GM18861 (cell line): Measurements from ENCODE around the gene ABCC3.

Experiments
- ATAC-seq: cut with Tn5 transposase; IDR thresholded peaks from one replicate; pipeline ENCODE4 v1.9.1; 2021; ENCODE audit not compliant: unreplicated experiment

Gene ABCC3

DNA sequence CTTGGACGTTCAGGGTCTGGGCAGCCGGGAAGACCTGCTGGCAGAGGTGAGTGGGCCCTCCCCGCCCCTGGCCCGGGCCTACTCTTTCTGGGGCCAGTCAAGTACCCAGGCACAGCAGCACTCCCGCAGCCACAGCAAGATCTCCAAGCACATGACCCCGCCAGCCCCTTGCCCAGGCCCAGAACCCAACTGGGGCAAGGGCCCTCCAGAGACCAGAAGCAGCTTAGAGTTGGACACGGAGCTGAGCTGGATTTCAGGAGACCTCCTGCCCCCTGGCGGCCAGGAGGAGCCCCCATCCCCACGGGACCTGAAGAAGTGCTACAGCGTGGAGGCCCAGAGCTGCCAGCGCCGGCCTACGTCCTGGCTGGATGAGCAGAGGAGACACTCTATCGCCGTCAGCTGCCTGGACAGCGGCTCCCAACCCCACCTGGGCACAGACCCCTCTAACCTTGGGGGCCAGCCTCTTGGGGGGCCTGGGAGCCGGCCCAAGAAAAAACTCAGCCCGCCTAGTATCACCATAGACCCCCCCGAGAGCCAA lies 8.6 kb upstream of the ABCC3 start:
- no peak for ATAC-seq

DNA sequence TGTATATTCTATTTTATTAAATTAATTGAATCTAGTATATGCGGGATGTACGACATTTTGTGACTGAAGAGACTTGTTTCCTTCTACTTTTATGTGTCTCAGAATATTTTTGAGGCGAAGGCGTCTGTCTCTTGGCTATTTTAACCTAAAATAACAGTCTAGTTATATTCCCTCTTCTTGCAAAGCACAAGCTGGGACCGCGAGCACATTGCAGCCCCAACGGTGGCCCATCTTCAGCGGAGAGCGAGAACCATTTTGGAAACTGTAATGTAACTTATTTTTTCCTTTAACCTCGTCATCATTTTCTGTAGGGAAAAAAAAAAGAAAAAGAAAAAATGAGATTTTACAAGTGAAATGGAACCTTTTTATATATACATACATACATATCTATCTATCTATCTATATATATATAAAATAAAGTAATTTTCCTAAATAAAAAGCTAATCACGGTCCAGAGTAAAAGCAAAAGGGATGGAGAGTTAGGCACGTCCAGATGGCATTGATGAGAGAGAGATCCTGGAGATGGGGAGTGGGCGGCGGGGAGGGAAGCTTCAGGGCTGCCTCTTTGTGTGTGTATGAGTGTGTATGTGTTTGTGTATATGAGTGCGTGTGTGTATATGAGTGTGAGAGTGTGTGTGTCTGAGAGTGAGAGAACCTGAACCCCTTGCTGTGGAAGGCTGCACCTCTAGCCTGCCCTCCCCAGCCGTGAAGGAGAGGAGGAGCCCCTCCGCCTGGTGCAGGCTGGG lies 7.5 kb upstream of the ABCC3 start:
- no peak for ATAC-seq

DNA sequence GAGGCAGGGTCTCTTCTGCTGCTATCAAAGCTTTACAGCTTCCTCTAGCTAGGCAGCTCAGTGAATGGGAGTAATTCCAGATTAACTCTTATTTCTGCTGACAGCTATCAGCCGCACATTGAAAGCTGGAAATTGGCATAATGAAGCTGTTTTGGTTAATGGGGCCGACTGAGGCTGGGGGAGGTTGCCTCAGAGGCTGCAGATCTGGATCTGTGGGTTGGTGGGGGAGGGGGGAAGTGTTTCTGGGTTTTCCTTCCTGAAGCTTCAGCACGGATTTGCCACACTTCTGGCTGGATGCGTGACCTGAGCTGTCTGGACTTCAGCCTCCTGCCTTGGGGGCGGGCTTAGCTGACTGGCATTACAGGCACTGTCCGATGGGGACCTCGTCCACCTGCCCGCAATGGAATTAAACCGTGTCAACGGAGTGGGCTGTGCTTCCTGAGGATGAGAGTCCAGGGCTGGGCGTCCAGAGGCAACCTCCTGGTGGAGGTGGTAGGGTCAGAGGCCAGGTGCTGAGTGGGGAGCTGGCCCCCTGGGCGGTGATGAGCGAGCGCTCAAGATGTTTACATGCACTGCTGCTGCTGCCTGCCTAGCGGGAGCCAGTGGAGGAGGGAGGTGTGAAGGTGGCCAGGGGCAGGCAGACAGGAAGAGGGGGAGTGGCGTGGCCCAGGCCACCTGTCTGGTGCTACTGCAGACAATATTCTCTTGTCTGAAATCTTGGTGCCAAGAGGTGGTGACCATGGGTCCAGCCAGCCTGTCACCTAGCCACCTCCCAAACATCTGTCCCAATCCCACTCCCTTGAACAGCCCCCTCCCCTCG lies 6.7 kb upstream of the ABCC3 start:
- no peak for ATAC-seq

DNA sequence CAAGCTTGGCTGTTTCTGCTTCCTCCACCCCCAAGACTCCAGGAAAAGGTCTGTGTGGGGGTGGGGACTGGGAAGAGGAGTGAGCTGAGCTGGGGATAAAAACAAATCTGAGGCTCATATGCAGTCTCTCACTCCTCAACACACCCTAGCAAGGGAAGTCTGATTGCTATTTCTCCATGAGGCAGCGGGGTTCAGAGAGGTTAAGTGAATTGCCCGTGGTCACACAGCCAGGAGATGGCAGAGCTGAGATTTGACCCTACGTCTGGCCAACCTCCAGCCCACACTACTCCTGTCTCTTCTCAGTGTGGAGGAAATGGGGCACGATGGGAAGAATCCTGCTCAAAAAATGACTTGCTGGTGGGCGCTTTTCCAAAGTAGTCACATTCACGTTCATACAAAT lies 4.8 kb upstream of the ABCC3 start:
- no peak for ATAC-seq

DNA sequence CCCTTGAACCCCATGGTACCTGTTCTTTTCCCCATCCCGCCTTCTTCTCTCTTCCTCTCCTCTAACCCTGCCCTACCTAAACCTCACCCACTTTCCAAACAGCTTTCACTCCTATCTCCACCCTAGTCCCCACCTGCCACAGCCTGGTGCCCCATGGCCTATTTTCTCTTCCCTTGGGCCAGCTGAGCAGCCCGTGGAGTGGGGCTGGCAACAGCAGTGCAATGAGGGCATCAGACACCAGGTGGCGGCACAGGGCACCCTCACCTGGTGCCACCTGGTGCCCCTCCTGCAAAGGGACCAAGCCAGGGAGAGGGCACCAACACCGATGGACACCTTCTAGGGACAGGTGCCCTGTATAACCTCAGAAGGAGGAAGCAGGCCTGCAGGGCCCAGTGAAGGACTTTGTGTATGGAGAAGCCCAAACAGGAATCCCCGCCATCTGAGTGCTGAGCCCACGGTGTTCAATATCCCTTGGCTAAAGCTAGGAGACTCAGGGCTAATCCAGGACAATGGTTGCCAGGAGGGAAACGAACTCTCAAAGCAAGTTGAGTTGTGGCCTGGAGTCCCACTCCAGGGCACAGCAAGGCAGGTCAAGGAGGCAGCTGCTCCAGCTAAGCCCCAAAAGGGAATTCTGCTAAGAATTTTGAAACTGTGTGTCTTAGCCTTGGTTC lies 4.0 kb upstream of the ABCC3 start:
- ATAC-seq: no peak

DNA sequence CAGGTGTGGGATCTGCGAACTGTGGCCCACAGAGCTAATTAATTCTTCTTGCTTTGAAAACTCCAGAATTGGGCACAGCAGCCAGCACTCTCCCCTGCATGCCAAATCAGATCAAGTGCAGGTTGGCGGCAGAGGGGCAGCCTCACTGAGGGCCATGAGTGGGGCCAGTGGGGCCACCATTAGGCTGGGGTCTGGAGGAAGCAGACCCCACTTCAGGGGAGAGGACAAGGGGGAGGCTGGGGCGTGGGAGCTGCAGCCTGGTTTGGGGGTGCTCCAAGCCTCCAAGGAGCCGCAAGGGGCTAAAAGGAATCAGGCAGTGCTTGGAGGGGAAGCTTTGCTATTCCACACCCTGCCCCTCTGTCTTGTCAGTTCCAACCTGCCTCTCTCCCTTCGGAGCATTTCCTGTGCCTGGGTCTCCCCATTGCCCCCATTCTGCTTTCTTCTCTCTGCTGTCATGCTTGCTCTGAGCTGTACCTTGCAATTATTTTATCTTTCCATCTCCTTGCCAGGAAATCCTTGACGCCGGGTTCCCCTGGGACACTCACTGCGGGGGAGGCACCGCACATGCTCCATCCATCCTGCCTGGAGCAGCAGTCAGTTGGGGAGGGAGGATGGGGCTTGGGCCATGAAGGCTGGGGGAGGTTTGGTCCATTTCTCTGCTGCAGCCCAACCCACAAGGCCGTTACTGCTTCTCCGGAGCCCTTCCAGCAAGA lies 3.3 kb upstream of the ABCC3 start:
- no peak for ATAC-seq

DNA sequence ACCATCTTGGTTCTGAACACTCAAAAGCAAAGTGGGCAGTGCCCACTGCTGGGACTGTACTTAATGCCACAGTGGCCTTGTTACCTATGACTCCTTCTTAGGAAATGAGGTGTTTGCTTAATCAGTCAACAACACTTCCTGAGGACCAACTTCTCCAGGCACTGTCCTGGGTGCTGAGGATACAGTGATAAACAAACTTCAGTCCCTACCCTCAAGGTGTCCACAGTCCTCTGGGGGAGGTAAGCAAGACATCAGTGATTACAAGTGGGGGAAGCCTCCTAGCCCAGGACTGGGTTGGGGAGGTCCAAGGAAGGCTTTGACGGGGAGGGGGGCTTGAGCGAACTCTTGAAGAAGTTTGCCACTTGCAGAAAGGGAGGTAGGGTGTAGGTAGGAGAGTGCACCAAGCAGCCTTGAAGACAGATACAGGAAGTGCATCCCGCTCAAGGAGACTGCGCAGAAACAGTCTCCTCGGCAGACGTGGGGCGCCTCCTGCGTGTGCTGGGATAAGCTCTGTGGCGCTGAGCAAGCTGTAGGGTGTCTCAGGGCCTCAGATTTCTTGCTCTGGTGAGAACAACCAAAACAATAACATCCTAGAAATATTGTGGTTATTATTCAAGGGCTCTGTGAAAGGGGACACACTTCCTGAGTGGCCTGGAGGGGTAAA lies 2.6 kb upstream of the ABCC3 start:
- ATAC-seq: no peak

DNA sequence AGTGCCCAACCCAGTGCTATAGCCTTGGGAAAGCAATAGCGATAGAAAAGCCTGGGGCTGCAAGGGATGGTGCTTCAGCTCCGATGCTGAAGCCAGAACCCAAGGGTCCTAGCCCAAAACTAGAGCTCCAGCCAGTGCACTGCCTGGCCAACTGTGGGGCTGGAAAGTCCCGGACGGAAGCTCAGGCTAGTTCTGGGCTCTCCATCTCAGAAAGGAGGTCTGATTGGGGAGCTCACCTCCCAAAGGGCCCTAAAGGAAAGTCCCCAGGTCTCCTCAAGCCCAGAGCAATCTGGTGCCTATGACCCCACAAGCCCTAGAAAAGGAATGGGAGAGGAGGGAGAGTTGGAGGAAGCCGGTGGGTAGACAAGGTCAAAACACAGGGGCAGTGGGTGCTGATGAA lies 2.0 kb upstream of the ABCC3 start:
- no peak for ATAC-seq

DNA sequence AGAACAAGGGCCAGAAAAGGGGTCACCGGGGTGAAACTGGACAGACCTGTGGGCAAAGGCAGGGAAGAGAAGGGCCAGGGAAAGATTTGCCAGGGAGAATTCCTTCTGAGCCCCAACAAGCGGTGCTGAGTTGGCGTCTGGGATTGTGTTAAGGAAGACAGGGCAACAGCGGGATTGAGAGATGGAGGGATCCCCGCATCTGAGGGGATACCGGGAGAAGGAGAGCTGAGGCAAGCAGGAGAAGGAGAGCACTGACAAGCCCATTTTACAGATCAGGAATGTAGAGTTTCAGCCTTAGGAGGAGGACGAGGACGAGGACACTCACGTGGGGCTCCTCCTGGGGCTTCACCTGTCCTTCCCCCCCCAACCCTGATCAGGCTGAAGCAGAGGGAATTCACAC lies 998 bp upstream of the ABCC3 start:
- ATAC-seq: no peak

DNA sequence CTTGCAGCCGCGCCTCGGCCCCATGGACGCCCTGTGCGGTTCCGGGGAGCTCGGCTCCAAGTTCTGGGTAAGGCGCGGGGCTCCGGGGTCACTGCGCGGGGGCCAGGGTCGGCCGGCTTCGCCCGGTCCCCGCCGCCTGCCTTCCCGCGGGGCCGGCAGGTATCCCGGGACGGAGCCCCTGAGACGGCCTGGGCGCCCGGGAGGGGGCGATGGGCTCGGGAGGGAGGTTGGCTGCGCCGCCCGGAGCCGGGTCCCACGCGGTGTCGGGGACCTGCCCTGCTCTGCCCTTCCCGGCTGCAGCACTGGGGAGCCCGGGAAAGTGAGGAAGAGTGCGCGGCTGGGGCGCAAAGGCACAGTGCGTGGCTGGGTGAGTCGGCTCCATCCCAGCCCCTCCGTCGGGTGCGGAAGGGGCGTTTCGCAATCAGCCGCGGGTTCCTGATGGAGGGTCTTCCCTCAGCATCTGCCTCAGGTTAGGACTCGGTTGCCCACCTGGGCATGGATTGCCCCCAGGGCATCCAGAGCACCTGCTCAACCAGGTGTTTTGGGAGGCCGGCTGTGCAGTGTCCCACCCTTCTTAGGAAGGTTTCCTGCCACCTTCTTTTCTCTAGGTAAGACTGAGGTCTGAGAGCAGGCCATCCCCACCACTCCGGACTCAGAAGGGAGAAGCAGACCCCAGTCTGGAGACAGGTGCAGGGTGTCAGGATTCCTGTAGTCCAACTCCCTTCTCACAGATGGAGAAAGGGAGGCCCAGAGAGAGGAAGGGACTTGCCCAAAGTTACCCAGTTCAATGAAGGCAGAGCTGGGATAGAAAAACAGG lies 442 bp downstream of the ABCC3 start:
- no peak for ATAC-seq

DNA sequence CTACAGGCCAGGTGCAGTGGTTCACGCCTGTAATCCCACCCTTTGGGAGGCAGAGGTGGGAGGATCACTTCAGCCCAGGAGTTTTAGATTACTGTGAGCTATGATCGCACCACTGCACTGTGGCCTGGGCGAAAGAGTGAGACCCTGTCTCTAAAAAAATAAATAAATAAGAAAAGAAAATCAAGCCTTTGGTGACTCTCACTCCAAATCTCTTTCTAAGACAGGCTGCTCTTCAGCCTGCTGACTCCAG lies 976 bp downstream of the ABCC3 start:
- ATAC-seq: no peak

DNA sequence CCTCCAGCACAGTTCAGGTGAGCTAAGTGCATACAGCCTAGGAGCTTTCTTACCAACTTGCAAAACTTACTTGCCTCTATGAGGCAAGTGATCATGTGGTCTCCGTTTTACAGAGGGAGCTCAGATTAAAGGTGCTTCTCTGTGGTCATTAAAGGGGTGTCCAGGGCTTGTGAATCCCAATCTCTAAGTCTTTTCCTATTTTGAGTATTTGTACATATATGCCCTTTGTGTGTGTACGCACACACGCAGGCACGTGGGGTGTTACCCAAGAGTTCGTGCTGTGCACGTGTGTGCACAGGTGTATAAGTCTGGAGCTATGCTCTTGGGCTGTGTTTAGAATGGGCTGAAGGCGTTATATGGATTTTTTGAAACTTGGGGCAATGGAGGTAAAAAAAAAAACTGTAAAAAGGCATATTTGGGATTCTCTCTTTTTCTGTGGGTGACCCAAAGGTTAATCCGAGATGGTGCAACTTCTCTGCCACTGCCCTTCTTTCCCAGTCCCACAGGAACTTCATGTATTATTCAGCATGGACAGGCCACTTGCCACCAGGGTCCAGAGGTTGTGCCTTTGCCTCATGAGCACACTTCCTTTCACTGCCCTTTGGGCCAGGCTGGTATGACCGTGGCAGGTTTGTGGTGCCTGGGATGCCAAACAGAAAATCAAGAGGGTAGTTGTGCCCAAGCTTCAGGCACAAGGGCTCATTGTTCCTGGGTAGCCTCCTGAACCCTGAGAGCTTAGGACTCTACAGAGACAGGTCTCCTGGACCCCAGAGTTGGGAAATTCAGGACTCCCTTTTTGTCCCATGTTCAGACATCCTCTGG lies 1.5 kb downstream of the ABCC3 start:
- no peak for ATAC-seq

DNA sequence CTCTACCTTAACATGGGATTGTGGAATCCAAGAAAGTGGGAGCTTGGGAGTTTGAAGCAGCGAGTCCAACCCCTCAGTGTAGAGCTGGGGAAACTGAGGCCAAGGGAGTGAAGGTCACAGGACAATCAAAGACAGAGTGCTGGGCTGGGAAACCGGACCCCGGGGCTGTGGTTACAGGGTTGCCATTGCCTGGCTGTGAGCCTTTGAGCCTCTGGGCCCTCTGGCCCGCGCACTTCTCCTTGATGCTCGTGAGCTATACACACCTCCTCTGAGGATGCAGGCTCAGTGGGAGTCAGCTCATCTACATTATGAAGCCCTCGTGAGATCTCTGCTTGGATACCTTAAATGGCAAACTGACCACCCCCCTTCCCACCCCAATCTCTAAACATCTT lies 2.1 kb downstream of the ABCC3 start:
- ATAC-seq: no peak

DNA sequence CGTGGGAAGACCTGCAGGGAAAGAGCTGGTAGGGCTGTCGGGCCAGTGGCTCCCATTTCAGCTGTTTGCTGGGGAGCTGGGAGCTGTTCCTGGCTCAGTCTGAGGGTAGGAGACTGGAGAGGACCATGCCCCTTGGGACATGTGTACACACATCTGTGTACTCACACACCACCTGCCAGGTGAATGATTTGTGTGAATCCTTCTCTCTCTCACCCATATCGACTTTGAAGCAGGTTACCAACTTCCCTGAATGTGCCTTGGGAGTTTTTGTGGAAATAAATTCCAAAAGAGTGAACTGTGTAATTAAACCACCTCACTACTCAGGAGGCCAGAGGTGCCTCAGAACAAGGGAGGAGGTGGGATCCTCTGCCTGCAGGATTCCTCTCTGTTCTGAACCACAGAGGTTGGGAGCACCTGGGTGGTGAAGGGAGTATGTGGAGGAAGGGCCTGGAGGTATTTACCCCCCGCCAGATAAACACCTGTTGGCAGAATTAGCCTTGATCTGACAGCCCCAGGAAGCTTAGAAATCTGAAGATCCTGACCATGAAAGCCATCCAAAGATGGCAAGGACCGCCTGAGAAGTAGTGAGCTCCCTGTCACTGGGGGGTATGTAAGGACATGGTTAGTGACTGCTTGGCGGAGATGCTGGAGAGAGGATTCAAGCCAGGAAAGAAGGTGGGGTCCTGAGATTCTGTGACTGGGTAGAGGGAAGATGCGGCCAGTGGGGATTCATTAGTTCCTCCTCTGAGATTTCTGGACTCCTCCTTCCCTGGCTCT lies 3.3 kb downstream of the ABCC3 start:
- no peak for ATAC-seq

DNA sequence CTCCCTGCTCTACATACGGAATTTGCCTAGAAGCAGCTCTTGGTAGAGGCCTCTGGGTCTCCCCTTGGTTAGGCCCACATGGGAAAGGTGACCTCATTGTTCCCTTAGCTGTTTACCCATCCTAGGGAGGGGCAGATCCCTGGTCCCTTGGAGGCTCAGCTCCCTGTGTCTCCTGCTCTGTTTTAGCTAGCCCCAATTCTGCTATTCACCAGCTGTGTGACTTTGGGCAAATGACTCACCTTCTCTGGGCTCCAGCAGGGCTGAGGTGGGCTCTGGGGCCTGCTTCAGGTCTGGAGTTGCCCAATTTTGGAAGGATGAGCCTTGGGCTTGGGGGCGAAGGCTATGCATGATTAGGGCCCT lies 3.9 kb downstream of the ABCC3 start:
- no peak for ATAC-seq

DNA sequence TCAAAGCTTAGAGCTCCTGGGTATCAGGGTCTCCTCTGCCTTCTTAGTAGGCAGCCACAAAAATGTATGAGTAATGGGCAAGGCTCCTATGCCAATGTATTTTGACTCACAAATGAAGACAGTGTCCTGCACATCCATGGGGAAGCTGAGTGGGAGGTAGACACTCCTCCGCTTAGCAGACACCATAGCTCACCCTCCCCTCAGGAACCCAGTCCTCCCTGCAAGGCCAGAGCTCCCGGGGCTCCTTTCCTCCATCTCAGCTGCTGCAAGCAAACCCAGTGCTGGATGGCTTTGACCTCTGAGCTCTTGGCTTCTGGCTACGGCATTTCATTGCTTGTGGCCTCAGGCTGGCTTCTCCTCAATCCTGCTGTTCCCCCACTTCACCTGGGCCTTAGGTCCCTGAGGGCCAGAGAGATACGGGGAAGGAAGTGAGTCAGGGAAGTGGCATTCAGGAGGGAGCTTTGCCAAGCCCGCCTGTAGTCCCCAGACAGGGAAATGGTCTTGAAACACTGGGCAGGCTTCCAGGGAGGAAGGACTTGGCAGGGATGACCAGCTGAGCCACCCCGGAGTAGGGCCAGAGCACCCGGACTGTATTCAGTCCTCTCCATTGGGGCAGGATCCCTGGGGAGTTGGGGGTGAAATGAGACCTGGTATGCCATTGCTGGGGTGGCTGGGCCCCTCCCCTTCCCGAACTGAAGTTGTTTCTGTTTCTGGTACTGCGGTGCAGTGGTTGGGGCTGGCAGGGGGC lies 4.5 kb downstream of the ABCC3 start:
- no peak for ATAC-seq

DNA sequence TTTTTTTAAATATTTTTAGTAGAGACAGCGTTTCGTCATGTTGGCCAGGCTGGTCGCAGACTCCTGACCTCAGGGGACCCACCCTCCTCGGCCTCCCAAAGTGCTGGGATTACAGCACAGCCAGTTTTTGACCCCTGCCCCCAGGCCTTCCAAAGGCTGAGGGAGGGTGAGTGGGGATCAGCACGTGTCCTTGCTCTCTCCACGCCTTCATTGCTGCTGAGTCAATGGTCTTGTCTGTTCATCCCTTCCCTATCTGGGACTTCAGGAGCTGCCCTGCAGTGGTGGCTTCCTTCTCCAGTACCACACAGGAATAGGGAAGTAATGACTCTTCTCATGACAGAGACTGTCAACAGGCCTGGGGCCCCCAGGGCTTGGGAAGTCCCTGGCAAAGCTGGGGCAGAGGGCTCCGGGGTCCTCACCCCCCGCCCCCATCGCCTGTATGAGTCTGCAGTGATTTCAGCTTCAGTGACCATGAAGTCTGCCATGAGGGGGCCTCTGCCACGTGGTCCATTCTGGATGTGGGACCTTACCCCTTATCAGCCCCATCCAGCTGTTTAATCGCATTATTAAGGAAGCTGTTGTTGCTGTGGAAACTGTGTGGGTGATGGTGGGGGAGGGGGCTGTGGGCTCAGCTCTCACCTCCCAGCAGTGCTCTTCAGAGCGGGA lies 6.1 kb downstream of the ABCC3 start:
- no peak for ATAC-seq
